Fibroblast of lung (primary cell): Measurements from ENCODE around the gene SDC1. TPM values are rescaled to one million over a fixed set of nuclear protein-coding genes. Genes with fewer than 3 reads are reported as not detected.
"Not testable (repeated sequence)": the region's sequence is repeated elsewhere in the genome, so short reads cannot be mapped to it uniquely, and the experiment has no call there.

ENCODE experiments used
- DNase-seq, 2 donors: peaks; one replicate each; pipeline versions ENCODE4 v3.0.0 to v3.0.0-alpha.2; 2010; ENCODE audit warnings: low read depth in 2 of 2
- H2AFZ ChIP-seq: 2 replicates; pipeline ENCODE4 v1.5.1; 2012; ENCODE audit warnings: low read length, control low read depth, inconsistent platforms
- H3K27ac ChIP-seq: 2 replicates; pipeline ENCODE4 v1.5.1; 2011; ENCODE audit warnings: low read length, control low read depth; ENCODE audit not compliant: insufficient read depth
- H3K27me3 ChIP-seq: 2 replicates; pipeline ENCODE4 v1.5.1; 2011; ENCODE audit warnings: mild to moderate bottlenecking, low read length; ENCODE audit not compliant: control insufficient read depth, insufficient read depth
- H3K36me3 ChIP-seq: 2 replicates; pipeline ENCODE4 v1.5.1; 2011; ENCODE audit warnings: low read length; ENCODE audit not compliant: control insufficient read depth, insufficient read depth
- H3K4me1 ChIP-seq: 2 replicates; pipeline ENCODE4 v1.5.1; 2011; ENCODE audit warnings: low read length; ENCODE audit not compliant: control insufficient read depth, insufficient read depth; ENCODE audit errors: extremely low read depth
- H3K4me2 ChIP-seq: 2 replicates; pipeline ENCODE4 v1.5.1; 2011; ENCODE audit warnings: low read length, control low read depth; ENCODE audit not compliant: insufficient read depth; ENCODE audit errors: extremely low read depth
- H3K4me3 ChIP-seq, 4 experiments: fragments of 200-600 bp in 1 of 4; sonication (generic) in 1 of 4; replicated peaks in 1 of 4; 2 replicates each; pipeline ENCODE4 v1.5.1; 2011 to 2016; ENCODE audit warnings: low read length in 4 of 4, low read depth in 3 of 4, mild to moderate bottlenecking in 3 of 4, control low read depth in 2 of 4, inconsistent platforms in 1 of 4, mixed read lengths in 1 of 4; ENCODE audit not compliant: insufficient read depth in 1 of 4; ENCODE audit errors: control extremely low read depth in 1 of 4
- H3K79me2 ChIP-seq: 2 replicates; pipeline ENCODE4 v1.5.1; 2012; ENCODE audit warnings: mild to moderate bottlenecking, low read length, inconsistent platforms; ENCODE audit not compliant: control insufficient read depth, insufficient read depth
- H3K9ac ChIP-seq: 2 replicates; pipeline ENCODE4 v1.5.1; 2011; ENCODE audit warnings: mild to moderate bottlenecking, low read length, control low read depth; ENCODE audit not compliant: insufficient read depth
- H3K9me3 ChIP-seq: 2 replicates; pipeline ENCODE4 v1.5.1; 2012; ENCODE audit warnings: low read depth, low read length; ENCODE audit not compliant: control insufficient read depth, insufficient read depth
- H4K20me1 ChIP-seq: 2 replicates; pipeline ENCODE4 v1.5.1; 2011; ENCODE audit warnings: low read length; ENCODE audit not compliant: control insufficient read depth, insufficient read depth; ENCODE audit errors: extremely low read depth
- EZH2 ChIP-seq: IDR thresholded peaks from 2 replicates; pipeline ENCODE4 v1.5.1; 2012; ENCODE audit warnings: low read length, control low read depth, mild to moderate bottlenecking; ENCODE audit errors: missing control alignments
- polyA plus RNA-seq, 2 donors: library from polyadenylated mRNA; depleted of rRNA in 1 of 2; stranded (reverse) in 1 of 2; unstranded in 1 of 2; fragments of >200 nt; gene quantifications; 2 replicates each; pipeline ENCODE4 v1.2.1, GENCODE V29; 2011 to 2012; ENCODE audit warnings: missing spikeins in 1 of 2
- total RNA-seq: library from RNA; depleted of rRNA; stranded (reverse); fragments of >200 nt; gene quantifications from 2 replicates; pipeline ENCODE4 v1.2.1, GENCODE V29; 2014
- TF ChIP-seq, protein P1 (sequence below), 2 donors: IDR thresholded peaks in 1 of 2; conservative IDR thresholded peaks in 1 of 2; 1 replicate in 1 of 2; 2 replicates in 1 of 2; pipeline ENCODE4 v1.5.1; 2011 to 2012; ENCODE audit warnings: low read length in 2 of 2, control low read depth in 1 of 2, inconsistent platforms in 1 of 2, low read depth in 1 of 2, mild to moderate bottlenecking in 1 of 2

The SDC1 gene
- total and polyA plus RNA-seq, 2 donors (not counting 1 experiment from before 2014, with no cell fraction given) = 14.6 to 56.8 TPM

DNA sequence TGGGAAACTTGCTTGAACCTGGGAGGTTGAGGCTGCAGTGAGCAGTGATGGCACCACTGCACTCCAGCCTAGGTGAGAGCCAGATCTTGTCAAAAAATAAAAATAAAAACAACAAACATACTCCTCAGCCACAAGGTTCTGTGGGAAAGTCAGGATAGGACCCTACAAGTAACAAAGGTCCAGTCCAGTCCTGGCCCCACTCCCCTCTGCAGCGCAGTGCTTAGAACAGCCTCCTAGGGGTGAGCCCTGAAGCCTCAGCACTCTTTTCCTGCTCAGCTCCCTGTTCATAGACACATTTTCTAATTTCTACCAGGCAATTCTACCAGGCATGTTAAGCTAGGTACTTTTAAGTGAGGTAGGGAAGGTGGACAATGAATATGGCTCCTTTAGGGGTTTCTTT lies 22.2 kb upstream of the SDC1 start:
- H3K36me3 ChIP-seq = no peaks in the 10 kb centered on the region
- no peak for DNase-seq
- no peaks in the 10 kb centered on the region for H3K4me1 ChIP-seq
- H4K20me1 ChIP-seq = no peaks in the 10 kb centered on the region
- no peak overlapping the region for H3K4me3 ChIP-seq
- H3K27ac ChIP-seq = no peak overlapping the region
- H3K27me3 ChIP-seq = no peaks in the 10 kb centered on the region
- H2AFZ ChIP-seq = no peak overlapping the region
- no peak overlapping the region for H3K9ac ChIP-seq
- no peaks in the 10 kb centered on the region for H3K79me2 ChIP-seq
- H3K9me3 ChIP-seq = no peaks in the 10 kb centered on the region
- TF ChIP-seq EZH2 = no peak
- no peak overlapping the region for H3K4me2 ChIP-seq

DNA sequence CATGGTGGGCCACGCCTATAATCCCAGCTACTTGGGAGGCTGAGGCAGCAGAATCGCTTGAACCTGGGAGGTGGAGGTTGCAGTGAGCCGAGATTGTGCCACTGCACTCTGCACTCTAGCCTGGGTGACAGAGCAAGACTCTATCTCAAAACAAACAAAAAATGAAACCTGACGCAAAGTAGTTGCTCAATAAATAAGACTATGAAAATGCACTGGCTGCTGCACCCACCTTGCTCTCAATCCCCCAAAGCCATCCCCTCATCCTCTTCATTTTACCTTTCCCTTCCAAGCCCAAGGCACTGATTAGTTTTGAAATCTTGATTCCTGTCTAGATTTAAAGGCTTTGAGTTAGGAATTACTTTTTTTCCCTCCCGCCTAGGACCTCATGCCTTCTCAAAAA lies 18.7 kb upstream of the SDC1 start:
- not testable (repeated sequence) for H3K27me3 ChIP-seq, H3K4me2 ChIP-seq, H2AFZ ChIP-seq, H3K27ac ChIP-seq, H3K36me3 ChIP-seq, H3K79me2 ChIP-seq, DNase-seq, H3K4me3 ChIP-seq, H3K4me1 ChIP-seq, H3K9ac ChIP-seq, H4K20me1 ChIP-seq, H3K9me3 ChIP-seq

GRCh38 chr2:20242727-20243377 lies 17.9 kb upstream of the SDC1 start:
- Histone ChIP-seq H3K4me1 (no peaks in the 10 kb centered on the region), H3K27ac (no peak overlapping the region), H3K9ac (no peak overlapping the region), H3K9me3 (no peaks in the 10 kb centered on the region), H3K79me2 (no peaks in the 10 kb centered on the region), H3K36me3 (no peaks in the 10 kb centered on the region), H3K4me3 (no peak overlapping the region), H4K20me1 (no peaks in the 10 kb centered on the region), H3K27me3 (peaks cover 3% of the 10 kb centered on the region), H3K4me2 (no peak overlapping the region), H2AFZ (no peak overlapping the region)
- DNase-seq = no peak
- TF ChIP-seq, protein P1, sequence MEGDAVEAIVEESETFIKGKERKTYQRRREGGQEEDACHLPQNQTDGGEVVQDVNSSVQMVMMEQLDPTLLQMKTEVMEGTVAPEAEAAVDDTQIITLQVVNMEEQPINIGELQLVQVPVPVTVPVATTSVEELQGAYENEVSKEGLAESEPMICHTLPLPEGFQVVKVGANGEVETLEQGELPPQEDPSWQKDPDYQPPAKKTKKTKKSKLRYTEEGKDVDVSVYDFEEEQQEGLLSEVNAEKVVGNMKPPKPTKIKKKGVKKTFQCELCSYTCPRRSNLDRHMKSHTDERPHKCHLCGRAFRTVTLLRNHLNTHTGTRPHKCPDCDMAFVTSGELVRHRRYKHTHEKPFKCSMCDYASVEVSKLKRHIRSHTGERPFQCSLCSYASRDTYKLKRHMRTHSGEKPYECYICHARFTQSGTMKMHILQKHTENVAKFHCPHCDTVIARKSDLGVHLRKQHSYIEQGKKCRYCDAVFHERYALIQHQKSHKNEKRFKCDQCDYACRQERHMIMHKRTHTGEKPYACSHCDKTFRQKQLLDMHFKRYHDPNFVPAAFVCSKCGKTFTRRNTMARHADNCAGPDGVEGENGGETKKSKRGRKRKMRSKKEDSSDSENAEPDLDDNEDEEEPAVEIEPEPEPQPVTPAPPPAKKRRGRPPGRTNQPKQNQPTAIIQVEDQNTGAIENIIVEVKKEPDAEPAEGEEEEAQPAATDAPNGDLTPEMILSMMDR (conservative IDR thresholded peaks at IDR 0.05 in 1 of 2, IDR thresholded peaks at IDR 0.05 in 1 of 2; ENCODE audit: low read depth in 1 of 2, low read length in 2 of 2) = no peak
- no peak for TF ChIP-seq EZH2

- H3K9me3 ChIP-seq = no peaks in the 10 kb centered on the region
- H3K4me2 ChIP-seq = no peak overlapping the region
- H3K27ac ChIP-seq = no peak overlapping the region
- H3K4me3 ChIP-seq = no peak overlapping the region
- no peaks in the 10 kb centered on the region for H4K20me1 ChIP-seq
- H3K27me3 ChIP-seq = peaks cover 3% of the 10 kb centered on the region
- no peak overlapping the region for H2AFZ ChIP-seq
- no peaks in the 10 kb centered on the region for H3K79me2 ChIP-seq
- DNase-seq = no peak
- no peak for TF ChIP-seq EZH2
- TF ChIP-seq, protein P1 (conservative IDR thresholded peaks at IDR 0.05 in 1 of 2, IDR thresholded peaks at IDR 0.05 in 1 of 2; ENCODE audit: low read depth in 1 of 2, low read length in 2 of 2) = peak; percentile 15 to 25
- H3K36me3 ChIP-seq = no peaks in the 10 kb centered on the region
- H3K9ac ChIP-seq = no peak overlapping the region
- no peaks in the 10 kb centered on the region for H3K4me1 ChIP-seq
Measured at GRCh38 chr2:20241973-20242726, 17.2 kb upstream of the SDC1 start.

GRCh38 chr2:20240291-20240690 lies 15.4 kb upstream of the SDC1 start:
- not testable (repeated sequence) for H3K79me2 ChIP-seq, H2AFZ ChIP-seq, H3K36me3 ChIP-seq, H3K4me3 ChIP-seq, H3K9ac ChIP-seq, DNase-seq, H3K4me1 ChIP-seq, H4K20me1 ChIP-seq, H3K27me3 ChIP-seq, H3K4me2 ChIP-seq, H3K27ac ChIP-seq, H3K9me3 ChIP-seq
